Smooth muscle cell (in vitro differentiated cells): ENCODE results near the gene TMEM254. TPM values are rescaled to one million over a fixed set of nuclear protein-coding genes. Genes with fewer than 3 reads are reported as not detected.
"Not testable (repeated sequence)": the region's sequence is repeated elsewhere in the genome, so short reads cannot be mapped to it uniquely, and the experiment has no call there.

Experiments used
- DNase-seq: peaks from one replicate; lab custom pipeline; 2025; ENCODE audit not compliant: unreplicated experiment; lab: John Stamatoyannopoulos, UW
- H2AFZ ChIP-seq: fragments of 200-600 bp; sonication (generic); 2 replicates; pipeline ENCODE4 v1.6.0; 2016; ENCODE audit warnings: antibody characterized with exemption, low read depth, mild to moderate bottlenecking
- H3F3A ChIP-seq: fragments of 200-600 bp; sonication (generic); 2 replicates; pipeline ENCODE4 v1.6.0; 2017; ENCODE audit warnings: antibody characterized with exemption, low read depth
- H3K27ac ChIP-seq: fragments of 200-600 bp; sonication (generic); 2 replicates; pipeline ENCODE4 v1.5.1; 2016; ENCODE audit warnings: low read depth, mild to moderate bottlenecking
- H3K27me3 ChIP-seq: fragments of 200-600 bp; sonication (generic); 2 replicates; pipeline ENCODE4 v1.6.1; 2016; ENCODE audit warnings: low read depth, mild to moderate bottlenecking
- H3K36me3 ChIP-seq: fragments of 200-600 bp; sonication (generic); 2 replicates; pipeline ENCODE4 v1.5.1; 2016; ENCODE audit warnings: low read depth
- H3K4me1 ChIP-seq: fragments of 200-600 bp; sonication (generic); 2 replicates; pipeline ENCODE4 v1.5.1; 2016; ENCODE audit warnings: low read depth
- H3K4me2 ChIP-seq: fragments of 200-600 bp; sonication (generic); 2 replicates; pipeline ENCODE4 v1.6.0; 2016; ENCODE audit warnings: mild to moderate bottlenecking
- H3K4me3 ChIP-seq: fragments of 200-600 bp; sonication (generic); 2 replicates; pipeline ENCODE4 v1.5.1; 2016; ENCODE audit warnings: mild to moderate bottlenecking
- H3K79me2 ChIP-seq: fragments of 200-600 bp; sonication (generic); 2 replicates; pipeline ENCODE4 v1.6.0; 2016; ENCODE audit warnings: low read depth, mild to moderate bottlenecking
- H3K9ac ChIP-seq: fragments of 200-600 bp; sonication (generic); 2 replicates; pipeline ENCODE4 v1.6.0; 2016; ENCODE audit warnings: low read depth
- H3K9me3 ChIP-seq: fragments of 200-600 bp; sonication (generic); replicated peaks from 2 replicates; pipeline ENCODE4 v1.5.1; 2016; ENCODE audit warnings: low read depth
- H4K20me1 ChIP-seq: fragments of 200-600 bp; sonication (generic); 2 replicates; pipeline ENCODE4 v1.6.0; 2016; ENCODE audit warnings: low read depth
- CTCF ChIP-seq: fragments of 200-600 bp; sonication (generic); IDR thresholded peaks from 2 replicates; pipeline ENCODE4 v1.5.1; 2017; ENCODE audit warnings: borderline replicate concordance, mild to moderate bottlenecking, antibody characterized with exemption; ENCODE audit not compliant: insufficient read depth, poor library complexity, severe bottlenecking
- WGBS: methylation state at CpG from one replicate; pipeline ENCODE4 v1.1.7; 2016; ENCODE audit warnings: low lambda C conversion rate; 5-methylcytosine and 5-hydroxymethylcytosine counted together
- polyA plus RNA-seq: library from polyadenylated mRNA; unstranded; fragments of >200 nt; fragmentation: Nextera tagmentation; extraction: Ambion mirVana; gene quantifications from 2 replicates; pipeline ENCODE4 v1.2.1, GENCODE V29; 2016
- total RNA-seq: library from RNA; depleted of rRNA; stranded (reverse); fragments of >200 nt; gene quantifications from 2 replicates; pipeline ENCODE4 v1.2.3, GENCODE V29; 2014

The TMEM254 gene
- total and polyA plus RNA-seq, 2 experiments from 2014 or later: 34.6 to 42.1 TPM

GRCh38 chr10:80038226-80038625, 40.2 kb upstream of the TMEM254 start:
- not testable (repeated sequence) for H3K36me3 ChIP-seq, DNase-seq, H3F3A ChIP-seq, H3K4me2 ChIP-seq, H3K4me3 ChIP-seq, H3K27ac ChIP-seq, H2AFZ ChIP-seq, H3K9me3 ChIP-seq, H3K79me2 ChIP-seq, H3K4me1 ChIP-seq, H4K20me1 ChIP-seq, H3K9ac ChIP-seq, H3K27me3 ChIP-seq
- 82% methylated on average over 1 of the region's 7 CpGs for WGBS

GRCh38 chr10:80041162-80041561, 37.3 kb upstream of the TMEM254 start:
- Histone ChIP-seq H3K4me2 (no peak overlapping the region), H3K9ac (no peak overlapping the region), H3K79me2 (no peaks in the 10 kb centered on the region), H3K4me3 (no peak overlapping the region), H3K27ac (no peak overlapping the region), H3K27me3 (no peaks in the 10 kb centered on the region), H3K36me3 (no peaks in the 10 kb centered on the region), H3F3A (no peaks in the 10 kb centered on the region), H3K9me3 (no peaks in the 10 kb centered on the region), H4K20me1 (no peaks in the 10 kb centered on the region), H3K4me1 (no peaks in the 10 kb centered on the region), H2AFZ (no peak overlapping the region)
- 97% methylated on average over 6 of the region's 6 CpGs for WGBS
- TF ChIP-seq CTCF: no peak
- DNase-seq: no peak

- H2AFZ ChIP-seq, H3K27ac ChIP-seq, H3F3A ChIP-seq, H4K20me1 ChIP-seq, H3K4me2 ChIP-seq, DNase-seq, H3K9ac ChIP-seq, H3K27me3 ChIP-seq, H3K36me3 ChIP-seq, H3K4me1 ChIP-seq, H3K79me2 ChIP-seq, H3K9me3 ChIP-seq, H3K4me3 ChIP-seq: not testable (repeated sequence)
- 86% methylated on average over 6 of the region's 6 CpGs for WGBS
These were observed 33.5 kb upstream of the TMEM254 start for GRCh38 chr10:80044935-80045334.

GRCh38 chr10:80046629-80047441, 31.6 kb upstream of the TMEM254 start:
- Histone ChIP-seq H3K27me3 (no peaks in the 10 kb centered on the region), H3K4me3 (no peak overlapping the region), H3K4me1 (no peaks in the 10 kb centered on the region), H3K9me3 (no peaks in the 10 kb centered on the region), H4K20me1 (no peaks in the 10 kb centered on the region), H3K79me2 (no peaks in the 10 kb centered on the region), H3K36me3 (no peaks in the 10 kb centered on the region), H2AFZ (no peak overlapping the region), H3F3A (no peaks in the 10 kb centered on the region), H3K27ac (no peak overlapping the region), H3K4me2 (no peak overlapping the region), H3K9ac (no peak overlapping the region)
- 35% methylated on average over 10 of the region's 10 CpGs for WGBS
- peak; percentile 96 for TF ChIP-seq CTCF
- peak; percentile 23 for DNase-seq

GRCh38 chr10:80050752-80051151, 27.7 kb upstream of the TMEM254 start:
- Histone ChIP-seq H3K27ac (no peak overlapping the region), H3K9me3 (no peaks in the 10 kb centered on the region), H3K4me3 (no peak overlapping the region), H4K20me1 (no peaks in the 10 kb centered on the region), H3K9ac (no peak overlapping the region), H3K79me2 (no peaks in the 10 kb centered on the region), H3K27me3 (no peaks in the 10 kb centered on the region), H3F3A (no peaks in the 10 kb centered on the region), H2AFZ (no peak overlapping the region), H3K36me3 (no peaks in the 10 kb centered on the region), H3K4me1 (no peaks in the 10 kb centered on the region), H3K4me2 (no peak overlapping the region)
- WGBS: 97% methylated on average over 3 of the region's 3 CpGs
- DNase-seq: no peak
- no peak for TF ChIP-seq CTCF
